ENCODE measurements around the gene PLPP1. TPM values are rescaled to one million over a fixed set of nuclear protein-coding genes. Genes with fewer than 3 reads are reported as not detected.

The PLPP1 gene
- total RNA-seq, 1 experiment from 2014 or later, result 7.5 TPM

GRCh38 chr5:55569513-55569865 is 34.7 kb upstream of the PLPP1 start:
- Mint-ChIP-seq H3K36me3 (ENCODE audit: insufficient read depth, unreplicated experiment) (no peaks in the 10 kb centered on the region), H3K27me3 (ENCODE audit: insufficient read depth, unreplicated experiment) (no peaks in the 10 kb centered on the region), H3K4me3 (ENCODE audit: unreplicated experiment) (no peak overlapping the region), H3K9me3 (ENCODE audit: unreplicated experiment) (no peaks in the 10 kb centered on the region), H3K27ac (ENCODE audit: low read depth, unreplicated experiment) (no peak overlapping the region), H3K4me1 (ENCODE audit: insufficient read depth, unreplicated experiment) (no peaks in the 10 kb centered on the region)
- ChIA-PET POLR2A (interaction anchor here (0.6 kb wide), 1 partner anchor 601 kb away, joined by 3 read pairs; no protein-coding TSS in a partner anchor), CTCF (interaction anchor here (0.6 kb wide), 1 partner anchor 19 kb away, joined by 3 read pairs; no protein-coding TSS in a partner anchor)
- TF ChIP-seq CTCF (IDR thresholded peaks at IDR 0.05; ENCODE audit: unreplicated experiment), result no peak
- no peak for DNase-seq (ENCODE audit: unreplicated experiment)
- intact Hi-C loops (cut with micrococcal nuclease), result no loop called here
- BruUV-seq (replicated peaks), result no TSS peak

- intact Hi-C loops (cut with micrococcal nuclease), result no loop called here
- H3K27ac Mint-ChIP-seq (ENCODE audit: low read depth, unreplicated experiment), result no peak overlapping the region
- H3K9me3 Mint-ChIP-seq (ENCODE audit: unreplicated experiment), result no peaks in the 10 kb centered on the region
- DNase-seq (ENCODE audit: unreplicated experiment), result no peak
- no peaks in the 10 kb centered on the region for H3K4me1 Mint-ChIP-seq (ENCODE audit: insufficient read depth, unreplicated experiment)
- BruUV-seq (replicated peaks), result no TSS peak
- ChIA-PET POLR2A (interaction anchor here (0.6 kb wide), 1 partner anchor 601 kb away, joined by 3 read pairs; no protein-coding TSS in a partner anchor), CTCF (no interaction called here)
- no peaks in the 10 kb centered on the region for H3K36me3 Mint-ChIP-seq (ENCODE audit: insufficient read depth, unreplicated experiment)
- H3K27me3 Mint-ChIP-seq (ENCODE audit: insufficient read depth, unreplicated experiment), result no peaks in the 10 kb centered on the region
- no peak for TF ChIP-seq CTCF (IDR thresholded peaks at IDR 0.05; ENCODE audit: unreplicated experiment)
- no peak overlapping the region for H3K4me3 Mint-ChIP-seq (ENCODE audit: unreplicated experiment)
Measured at GRCh38 chr5:55568654-55569512, 34.1 kb upstream of the PLPP1 start.

- intact Hi-C loops (cut with micrococcal nuclease), result no loop called here
- no peaks in the 10 kb centered on the region for H3K4me1 Mint-ChIP-seq (ENCODE audit: insufficient read depth, unreplicated experiment)
- no peak for TF ChIP-seq CTCF (IDR thresholded peaks at IDR 0.05; ENCODE audit: unreplicated experiment)
- H3K4me3 Mint-ChIP-seq (ENCODE audit: unreplicated experiment), result no peak overlapping the region
- DNase-seq (ENCODE audit: unreplicated experiment), result peak; percentile 13
- CTCF ChIA-PET, result interaction anchor here (0.6 kb wide), 1 partner anchor 1666 kb away, joined by 3 read pairs; no protein-coding TSS in a partner anchor
- no peaks in the 10 kb centered on the region for H3K9me3 Mint-ChIP-seq (ENCODE audit: unreplicated experiment)
- no peak overlapping the region for H3K27ac Mint-ChIP-seq (ENCODE audit: low read depth, unreplicated experiment)
- no peaks in the 10 kb centered on the region for H3K36me3 Mint-ChIP-seq (ENCODE audit: insufficient read depth, unreplicated experiment)
- POLR2A ChIA-PET, result interaction anchor here (0.6 to 1.0 kb wide), 2 partner anchors 29 to 109 kb away, joined by 3 to 4 read pairs; no protein-coding TSS in a partner anchor
- no TSS peak for BruUV-seq (replicated peaks)
- no peaks in the 10 kb centered on the region for H3K27me3 Mint-ChIP-seq (ENCODE audit: insufficient read depth, unreplicated experiment)
Measured at GRCh38 chr5:55564721-55565120, 30.0 kb upstream of the PLPP1 start.

- intact Hi-C loops (cut with micrococcal nuclease), result no loop called here
- BruUV-seq (replicated peaks), result no TSS peak
- ChIA-PET POLR2A (no interaction called here), CTCF (no interaction called here)
- H3K27ac Mint-ChIP-seq (ENCODE audit: low read depth, unreplicated experiment), result no peak overlapping the region
- H3K9me3 Mint-ChIP-seq (ENCODE audit: unreplicated experiment), result no peaks in the 10 kb centered on the region
- no peaks in the 10 kb centered on the region for H3K4me1 Mint-ChIP-seq (ENCODE audit: insufficient read depth, unreplicated experiment)
- H3K4me3 Mint-ChIP-seq (ENCODE audit: unreplicated experiment), result no peak overlapping the region
- H3K27me3 Mint-ChIP-seq (ENCODE audit: insufficient read depth, unreplicated experiment), result no peaks in the 10 kb centered on the region
- no peak for DNase-seq (ENCODE audit: unreplicated experiment)
- TF ChIP-seq CTCF (IDR thresholded peaks at IDR 0.05; ENCODE audit: unreplicated experiment), result no peak
- no peaks in the 10 kb centered on the region for H3K36me3 Mint-ChIP-seq (ENCODE audit: insufficient read depth, unreplicated experiment)
Measured at GRCh38 chr5:55558484-55558883, 23.7 kb upstream of the PLPP1 start.
